IgD-negative memory B cell (primary cell): ENCODE measurements around the gene KCNC1. TPM values are rescaled to one million over a fixed set of nuclear protein-coding genes. Genes with fewer than 3 reads are reported as not detected.
A peak's percentile ranks its signal among the peaks of the same experiment; 100 is the strongest.

Experiments
- H3K27ac Mint-ChIP-seq, 3 donors: one replicate each; pipeline ENCODE4 v1.8.0; 2020 to 2022; ENCODE audit warnings: mild to moderate bottlenecking in 3 of 3, mixed read lengths in 3 of 3, moderate library complexity in 1 of 3
- H3K27me3 Mint-ChIP-seq: one replicate; pipeline ENCODE4 v1.8.0; 2021; ENCODE audit warnings: mixed read lengths
- H3K36me3 Mint-ChIP-seq: one replicate; pipeline ENCODE4 v1.8.0; 2020; ENCODE audit warnings: mild to moderate bottlenecking, mixed read lengths
- H3K4me1 Mint-ChIP-seq, 3 donors: one replicate each; pipeline ENCODE4 v1.8.0; 2020 to 2022; ENCODE audit warnings: mixed read lengths in 3 of 3, mild to moderate bottlenecking in 1 of 3
- H3K4me3 Mint-ChIP-seq, 4 donors: one replicate each; pipeline ENCODE4 v1.8.0; 2020 to 2022; ENCODE audit warnings: mild to moderate bottlenecking in 4 of 4, mixed read lengths in 4 of 4, moderate library complexity in 3 of 4
- H3K9me3 Mint-ChIP-seq, 3 donors: one replicate each; pipeline ENCODE4 v1.8.0; 2020 to 2021; ENCODE audit warnings: mixed read lengths in 3 of 3, mild to moderate bottlenecking in 1 of 3
- polyA plus RNA-seq: library from polyadenylated mRNA; unstranded; fragments of 300-500 nt; fragmentation: Illumina TruSeq; gene quantifications from one replicate; pipeline ENCODE4 v1.2.3, GENCODE V29; 2021

Gene KCNC1
- polyA plus RNA-seq, 1 donor from 2014 or later = 0.13 TPM

DNA sequence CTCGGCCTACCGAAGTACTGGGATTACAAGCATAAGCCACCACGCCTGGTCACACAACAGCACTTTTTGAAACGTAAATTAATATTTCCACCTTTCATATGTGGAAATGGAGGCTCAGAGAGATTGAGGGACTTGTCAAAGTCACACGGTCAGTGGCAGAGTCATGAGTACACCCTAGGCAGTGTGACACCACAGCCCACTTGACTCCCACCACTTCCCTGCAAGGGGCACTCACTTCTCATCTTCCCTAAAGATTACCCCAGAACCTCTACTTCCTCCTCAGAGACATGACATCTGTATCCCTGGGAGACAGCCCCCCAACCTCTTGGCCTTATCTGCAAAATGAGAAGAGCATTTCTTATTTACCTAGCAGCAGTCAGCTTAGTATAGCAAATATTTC is 31.7 kb upstream of the KCNC1 start:
- H3K36me3 Mint-ChIP-seq = no peaks in the 10 kb centered on the region
- H3K27ac Mint-ChIP-seq = no peak overlapping the region
- H3K4me3 Mint-ChIP-seq = no peak overlapping the region
- no peaks in the 10 kb centered on the region for H3K4me1 Mint-ChIP-seq
- H3K9me3 Mint-ChIP-seq = peaks cover 1 to 7% (median 2%) of the 10 kb centered on the region in 3 donors
- H3K27me3 Mint-ChIP-seq = no peaks in the 10 kb centered on the region

DNA sequence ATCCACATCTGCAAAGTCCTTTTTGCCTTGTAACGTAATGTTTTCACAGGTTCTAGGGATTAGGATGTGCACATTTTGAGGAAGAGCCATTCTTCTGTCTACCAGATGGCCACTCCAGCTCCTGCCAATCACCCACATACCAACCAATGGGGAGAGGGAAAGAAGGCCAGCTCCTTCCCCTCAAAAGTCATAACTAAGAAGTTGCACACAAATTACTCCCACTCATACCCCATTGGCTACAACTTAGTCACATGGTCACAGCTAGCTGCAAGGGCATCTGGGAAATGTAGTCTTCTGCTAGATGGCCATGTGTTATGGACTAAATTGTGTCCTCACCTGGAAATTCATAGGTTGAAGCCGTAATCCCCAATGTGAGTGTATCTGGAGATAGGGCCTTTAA is 30.6 kb upstream of the KCNC1 start:
- H3K4me1 Mint-ChIP-seq = no peaks in the 10 kb centered on the region
- H3K9me3 Mint-ChIP-seq = peaks cover 1 to 7% (median 2%) of the 10 kb centered on the region in 3 donors
- H3K27ac Mint-ChIP-seq = no peak overlapping the region
- H3K27me3 Mint-ChIP-seq = peaks cover 2% of the 10 kb centered on the region
- H3K36me3 Mint-ChIP-seq = no peaks in the 10 kb centered on the region
- H3K4me3 Mint-ChIP-seq = no peak overlapping the region

DNA sequence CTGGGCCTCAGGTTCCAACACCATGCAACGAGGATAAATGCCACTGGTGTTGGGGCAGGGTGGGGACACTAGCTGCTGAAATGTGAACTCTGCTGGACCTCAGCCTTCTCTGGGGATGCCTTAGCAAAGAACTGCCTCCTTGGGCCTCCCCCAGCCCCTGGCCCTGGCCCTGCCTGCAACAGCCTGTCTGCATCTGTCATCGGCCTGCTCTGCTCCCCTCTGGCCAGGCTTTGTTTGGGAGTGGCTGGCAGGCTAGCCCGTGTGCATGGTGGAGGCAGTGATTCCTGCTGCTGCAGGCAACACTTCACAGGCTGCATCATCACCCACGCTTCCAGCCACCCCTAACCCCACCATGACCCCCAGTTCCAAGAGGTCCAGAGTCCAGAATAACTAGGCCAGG is 26.8 kb upstream of the KCNC1 start:
- Mint-ChIP-seq H3K27me3 (peaks cover 4% of the 10 kb centered on the region), H3K27ac (peak overlapping the region in 1 of 3 donors; percentile 42), H3K9me3 (peaks cover 1 to 7% (median 2%) of the 10 kb centered on the region in 3 donors), H3K4me3 (no peak overlapping the region), H3K4me1 (no peaks in the 10 kb centered on the region), H3K36me3 (no peaks in the 10 kb centered on the region)

DNA sequence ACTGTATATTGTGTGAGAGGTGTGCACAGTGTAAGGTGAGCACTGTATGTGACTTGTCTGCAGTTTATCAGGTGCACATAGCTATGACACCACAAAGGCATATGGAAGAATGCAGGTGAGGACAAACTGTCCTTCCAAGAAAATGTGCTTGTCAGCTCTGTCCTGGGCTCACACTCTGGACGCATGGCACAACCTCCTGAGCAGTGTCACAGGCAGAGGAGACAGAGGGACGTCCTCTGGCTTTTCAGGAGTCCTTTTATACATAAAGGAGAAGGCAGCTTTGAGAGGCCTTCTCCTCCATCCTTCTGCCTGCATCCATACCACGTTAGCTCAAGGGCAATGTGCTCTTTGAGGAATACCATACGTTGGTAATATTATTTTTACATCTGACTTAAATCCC is 22.7 kb upstream of the KCNC1 start:
- Mint-ChIP-seq H3K4me3 (no peak overlapping the region), H3K27me3 (peaks cover 9% of the 10 kb centered on the region), H3K9me3 (no peaks in the 10 kb centered on the region), H3K27ac (no peak overlapping the region), H3K36me3 (no peaks in the 10 kb centered on the region), H3K4me1 (no peaks in the 10 kb centered on the region)

DNA sequence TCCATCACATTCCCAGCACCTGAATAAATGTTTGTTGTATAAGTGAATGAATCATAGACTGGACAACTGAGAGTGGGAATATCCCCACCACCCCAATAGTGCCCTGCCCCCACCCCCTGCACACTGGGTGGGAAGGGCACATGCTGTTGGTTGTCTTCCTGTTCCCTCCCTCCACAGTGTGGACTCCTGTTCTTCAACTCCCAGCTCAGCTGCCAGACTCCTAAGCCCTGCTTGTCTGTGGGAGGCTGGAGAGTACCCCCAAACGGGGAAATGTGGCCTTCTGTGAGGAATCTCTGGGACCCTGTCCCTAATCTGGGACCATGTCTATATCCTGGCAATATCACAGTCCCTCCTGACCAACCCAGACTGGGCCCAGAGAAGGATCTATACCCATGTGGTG is 20.7 kb upstream of the KCNC1 start:
- Mint-ChIP-seq H3K27me3 (peaks cover 14% of the 10 kb centered on the region), H3K36me3 (no peaks in the 10 kb centered on the region), H3K9me3 (peaks cover 0 to under 1% (median 0%) of the 10 kb centered on the region in 3 donors), H3K27ac (no peak overlapping the region), H3K4me1 (no peaks in the 10 kb centered on the region), H3K4me3 (no peak overlapping the region)

DNA sequence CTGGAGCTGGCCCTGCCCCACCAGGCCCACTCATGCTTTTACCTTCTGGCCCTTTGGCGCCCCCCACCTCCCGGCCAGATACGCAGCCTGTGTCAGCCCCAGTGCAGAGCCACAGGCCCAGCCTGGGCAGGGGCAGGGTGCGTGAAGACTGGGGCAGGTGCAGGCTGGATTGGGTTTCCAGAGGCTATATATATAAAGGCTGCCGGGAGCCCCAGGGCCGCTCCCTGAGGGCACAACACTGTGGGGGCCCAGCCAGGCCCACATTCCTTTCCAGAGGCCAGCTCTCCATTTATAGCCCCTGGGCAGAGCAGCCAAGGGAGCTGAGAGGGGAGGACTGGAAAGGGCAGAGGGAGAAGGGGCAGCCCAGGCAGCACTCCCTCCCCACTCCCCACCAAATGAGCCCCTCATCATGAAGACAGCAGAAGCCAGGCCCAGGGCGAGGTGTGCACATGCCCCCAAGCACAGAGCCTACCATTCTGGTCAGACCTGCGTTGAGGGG is 20.2 kb upstream of the KCNC1 start:
- no peak overlapping the region for H3K4me3 Mint-ChIP-seq
- H3K36me3 Mint-ChIP-seq = no peaks in the 10 kb centered on the region
- H3K4me1 Mint-ChIP-seq = no peaks in the 10 kb centered on the region
- peaks cover 14% of the 10 kb centered on the region for H3K27me3 Mint-ChIP-seq
- H3K9me3 Mint-ChIP-seq = peaks cover 0 to 2% (median 0%) of the 10 kb centered on the region in 3 donors
- H3K27ac Mint-ChIP-seq = no peak overlapping the region

DNA sequence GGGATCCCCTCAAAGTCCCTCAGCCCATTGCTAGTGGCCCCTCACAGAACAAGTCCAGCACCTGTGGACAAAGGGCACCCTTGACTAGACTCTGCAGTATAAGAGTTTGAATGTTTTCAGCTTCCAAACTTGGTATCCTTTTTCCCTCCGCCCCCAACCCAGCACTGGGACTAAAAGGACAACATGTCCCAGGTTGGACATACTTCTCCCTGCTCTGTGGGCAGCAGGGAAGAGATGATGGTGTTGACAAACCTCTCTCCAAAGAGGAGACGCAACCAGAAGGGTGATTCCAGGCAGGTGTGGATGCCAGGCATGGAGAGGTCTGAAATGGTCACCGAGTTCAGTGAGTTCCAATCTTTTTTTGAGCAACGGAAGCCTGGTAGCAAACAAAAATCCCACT is 19.7 kb upstream of the KCNC1 start:
- no peak overlapping the region for H3K4me3 Mint-ChIP-seq
- no peak overlapping the region for H3K27ac Mint-ChIP-seq
- no peaks in the 10 kb centered on the region for H3K4me1 Mint-ChIP-seq
- H3K27me3 Mint-ChIP-seq = peaks cover 16% of the 10 kb centered on the region
- H3K9me3 Mint-ChIP-seq = peaks cover 0 to 2% (median 0%) of the 10 kb centered on the region in 3 donors
- H3K36me3 Mint-ChIP-seq = no peaks in the 10 kb centered on the region

DNA sequence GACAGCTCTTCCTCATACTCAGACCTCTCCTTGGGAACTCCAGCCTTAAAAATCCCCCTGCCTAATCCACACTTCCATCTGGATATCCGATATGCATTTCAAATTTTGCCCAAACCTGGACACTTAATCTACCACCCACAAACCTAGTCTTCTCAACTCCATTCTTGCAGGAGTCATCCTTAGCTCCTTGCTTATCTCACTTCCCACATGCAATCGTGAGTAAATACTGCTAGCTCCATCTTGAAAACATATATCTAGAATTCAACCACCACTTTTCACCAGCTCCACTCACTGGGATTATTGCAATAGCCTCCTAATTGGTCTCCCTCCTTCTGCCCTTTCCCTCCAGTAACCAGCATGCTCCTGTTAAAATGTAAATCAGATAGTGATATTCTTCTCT is 17.8 kb upstream of the KCNC1 start:
- no peak overlapping the region for H3K4me3 Mint-ChIP-seq
- no peak overlapping the region for H3K27ac Mint-ChIP-seq

DNA sequence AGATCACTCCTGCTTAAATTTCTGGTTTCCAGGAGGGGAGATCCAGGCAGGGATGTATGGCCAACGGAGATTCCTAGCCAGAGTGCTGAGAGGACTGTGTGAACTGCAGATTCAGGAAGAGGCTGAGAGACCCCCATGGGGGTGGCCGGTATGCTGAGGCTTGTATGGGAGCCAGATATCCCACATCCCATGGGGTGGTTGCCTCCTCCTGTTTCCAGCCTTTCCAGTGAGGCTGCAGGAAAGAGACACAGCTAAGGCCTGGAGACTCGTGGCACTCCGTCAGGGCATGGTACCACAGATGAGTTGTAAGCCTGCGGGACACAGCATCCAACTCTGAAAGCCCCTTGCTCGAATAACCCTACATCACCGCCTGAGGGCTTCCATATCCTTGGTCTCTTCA is 16.6 kb upstream of the KCNC1 start:
- Mint-ChIP-seq H3K36me3 (no peaks in the 10 kb centered on the region), H3K9me3 (peaks cover 0 to 2% (median 0%) of the 10 kb centered on the region in 3 donors), H3K4me3 (no peak overlapping the region), H3K4me1 (no peaks in the 10 kb centered on the region), H3K27me3 (peaks cover 34% of the 10 kb centered on the region), H3K27ac (no peak overlapping the region)

More for the DNA sequence above, 17.8 kb upstream of the KCNC1 start:
- no peaks in the 10 kb centered on the region for H3K4me1 Mint-ChIP-seq
- H3K27me3 Mint-ChIP-seq = peaks cover 23% of the 10 kb centered on the region
- peaks cover 0 to 2% (median 0%) of the 10 kb centered on the region in 3 donors for H3K9me3 Mint-ChIP-seq
- H3K36me3 Mint-ChIP-seq = no peaks in the 10 kb centered on the region

DNA sequence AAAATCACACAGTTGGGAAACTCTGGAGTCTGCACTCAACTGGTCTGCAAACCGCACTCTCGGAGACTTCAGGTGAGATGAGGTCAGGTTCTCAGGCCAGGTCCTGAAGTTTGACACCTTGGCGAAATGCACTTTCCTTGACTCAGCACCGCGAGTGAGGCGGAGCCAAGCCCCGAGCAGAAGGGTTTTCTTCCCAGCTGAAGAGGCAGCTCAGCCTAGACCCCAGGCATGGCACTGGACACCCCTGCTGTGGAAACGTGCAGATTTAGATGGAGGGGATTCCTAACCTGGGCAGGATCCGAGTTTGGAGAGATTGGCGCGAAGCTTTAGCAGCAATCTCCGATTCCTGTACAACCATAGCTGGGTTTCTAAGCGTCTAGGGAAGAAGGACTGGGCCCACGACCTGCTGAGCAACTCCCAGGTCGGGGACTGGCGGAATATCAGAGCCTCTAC is 16.0 kb upstream of the KCNC1 start:
- Mint-ChIP-seq H3K4me1 (no peaks in the 10 kb centered on the region), H3K27me3 (peaks cover 38% of the 10 kb centered on the region), H3K36me3 (no peaks in the 10 kb centered on the region), H3K9me3 (peaks cover 0 to 2% (median 0%) of the 10 kb centered on the region in 3 donors), H3K4me3 (peak overlapping the region in 1 of 4 donors; percentile 79), H3K27ac (no peak overlapping the region)

DNA sequence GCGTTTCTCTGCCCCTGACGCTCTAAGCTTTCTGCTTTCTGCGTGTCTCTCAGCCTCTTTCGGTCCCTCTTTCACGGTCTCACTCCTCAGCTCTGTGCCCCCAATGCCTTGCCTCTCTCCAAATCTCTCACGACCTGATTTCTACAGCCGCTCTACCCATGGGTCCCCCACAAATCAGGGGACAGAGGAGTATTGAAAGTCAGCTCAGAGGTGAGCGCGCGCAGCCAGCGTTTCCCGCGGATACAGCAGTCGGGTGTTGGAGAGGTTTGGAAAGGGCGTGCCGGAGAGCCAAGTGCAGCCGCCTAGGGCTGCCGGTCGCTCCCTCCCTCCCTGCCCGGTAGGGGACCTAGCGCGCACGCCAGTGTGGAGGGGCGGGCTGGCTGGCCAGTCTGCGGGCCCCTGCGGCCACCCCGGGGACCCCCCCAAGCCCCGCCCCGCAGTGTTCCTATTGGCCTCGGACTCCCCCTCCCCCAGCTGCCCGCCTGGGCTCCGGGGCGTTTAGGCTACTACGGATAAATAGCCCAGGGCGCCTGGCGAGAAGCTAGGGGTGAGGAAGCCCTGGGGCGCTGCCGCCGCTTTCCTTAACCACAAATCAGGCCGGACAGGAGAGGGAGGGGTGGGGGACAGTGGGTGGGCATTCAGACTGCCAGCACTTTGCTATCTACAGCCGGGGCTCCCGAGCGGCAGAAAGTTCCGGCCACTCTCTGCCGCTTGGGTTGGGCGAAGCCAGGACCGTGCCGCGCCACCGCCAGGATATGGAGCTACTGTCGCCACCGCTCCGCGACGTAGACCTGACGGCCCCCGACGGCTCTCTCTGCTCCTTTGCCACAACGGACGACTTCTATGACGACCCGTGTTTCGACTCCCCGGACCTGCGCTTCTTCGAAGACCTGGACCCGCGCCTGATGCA is 15.3 kb upstream of the KCNC1 start, which contains the start of gene MYOD1:
Gene MYOD1 (plus strand): TSS at position 544 of the 910 bp plus-strand sequence. CDS start 212 bp downstream, at position 756.
- peak within 1 kb of the TSS in 1 of 4 donors; percentile 79 for H3K4me3 Mint-ChIP-seq

DNA sequence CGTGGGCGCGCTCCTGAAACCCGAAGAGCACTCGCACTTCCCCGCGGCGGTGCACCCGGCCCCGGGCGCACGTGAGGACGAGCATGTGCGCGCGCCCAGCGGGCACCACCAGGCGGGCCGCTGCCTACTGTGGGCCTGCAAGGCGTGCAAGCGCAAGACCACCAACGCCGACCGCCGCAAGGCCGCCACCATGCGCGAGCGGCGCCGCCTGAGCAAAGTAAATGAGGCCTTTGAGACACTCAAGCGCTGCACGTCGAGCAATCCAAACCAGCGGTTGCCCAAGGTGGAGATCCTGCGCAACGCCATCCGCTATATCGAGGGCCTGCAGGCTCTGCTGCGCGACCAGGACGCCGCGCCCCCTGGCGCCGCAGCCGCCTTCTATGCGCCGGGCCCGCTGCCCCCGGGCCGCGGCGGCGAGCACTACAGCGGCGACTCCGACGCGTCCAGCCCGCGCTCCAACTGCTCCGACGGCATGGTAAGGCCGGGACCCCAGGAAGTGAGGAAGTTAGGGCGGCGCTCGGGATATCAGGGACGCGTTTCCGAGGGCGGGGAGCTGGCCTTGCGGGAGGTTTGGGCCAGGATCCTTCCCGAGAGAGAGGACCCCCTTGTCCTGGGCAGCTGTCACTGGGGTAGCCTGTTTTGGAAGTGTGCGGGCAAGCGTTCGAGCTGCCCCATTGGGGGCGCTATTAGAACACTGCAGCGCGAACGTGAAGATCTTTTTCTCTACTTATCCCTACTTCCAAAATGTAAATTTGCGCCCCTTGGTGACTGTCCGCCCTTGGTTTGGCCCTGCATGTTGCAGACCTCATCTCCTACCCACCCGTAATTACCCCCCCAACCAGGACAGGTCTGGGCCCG is 14.4 kb upstream of the KCNC1 start:
- Mint-ChIP-seq H3K27me3 (peaks cover 44% of the 10 kb centered on the region), H3K4me1 (no peaks in the 10 kb centered on the region), H3K27ac (peak overlapping the region in 1 of 3 donors; percentile 55), H3K36me3 (no peaks in the 10 kb centered on the region), H3K4me3 (no peak overlapping the region), H3K9me3 (peaks cover 0 to 2% (median 0%) of the 10 kb centered on the region in 3 donors)

More for the DNA sequence above, 15.3 kb upstream of the KCNC1 start, which contains the start of gene MYOD1:
- Mint-ChIP-seq H3K27ac (no peak within 1 kb of the TSS), H3K9me3 (peaks cover 0 to 2% (median 0%) of the 10 kb centered on the region in 3 donors), H3K4me1 (no peaks in the 10 kb centered on the region), H3K27me3 (peaks cover 41% of the 10 kb centered on the region), H3K36me3 (no peaks in the 10 kb centered on the region)

DNA sequence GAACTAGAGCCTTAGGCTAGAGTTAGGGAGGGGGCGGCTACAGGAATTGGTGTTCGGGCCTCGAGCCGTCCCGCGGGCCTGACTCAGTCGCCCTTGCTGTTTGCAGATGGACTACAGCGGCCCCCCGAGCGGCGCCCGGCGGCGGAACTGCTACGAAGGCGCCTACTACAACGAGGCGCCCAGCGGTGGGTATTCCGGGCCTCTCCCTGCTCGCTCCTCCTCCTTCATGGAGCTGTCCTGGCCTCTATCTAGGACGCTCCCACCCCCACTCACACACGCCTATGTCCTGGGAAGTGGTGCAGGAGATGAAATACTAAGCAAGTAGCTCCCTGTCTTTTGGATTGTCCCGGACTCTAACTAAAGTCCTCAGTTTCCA is 13.8 kb upstream of the KCNC1 start:
- peak overlapping the region in 1 of 3 donors; percentile 55 for H3K27ac Mint-ChIP-seq
- peaks cover 0 to 2% (median 0%) of the 10 kb centered on the region in 3 donors for H3K9me3 Mint-ChIP-seq
- H3K4me1 Mint-ChIP-seq = no peaks in the 10 kb centered on the region
- no peak overlapping the region for H3K4me3 Mint-ChIP-seq
- no peaks in the 10 kb centered on the region for H3K36me3 Mint-ChIP-seq
- H3K27me3 Mint-ChIP-seq = peaks cover 47% of the 10 kb centered on the region

DNA sequence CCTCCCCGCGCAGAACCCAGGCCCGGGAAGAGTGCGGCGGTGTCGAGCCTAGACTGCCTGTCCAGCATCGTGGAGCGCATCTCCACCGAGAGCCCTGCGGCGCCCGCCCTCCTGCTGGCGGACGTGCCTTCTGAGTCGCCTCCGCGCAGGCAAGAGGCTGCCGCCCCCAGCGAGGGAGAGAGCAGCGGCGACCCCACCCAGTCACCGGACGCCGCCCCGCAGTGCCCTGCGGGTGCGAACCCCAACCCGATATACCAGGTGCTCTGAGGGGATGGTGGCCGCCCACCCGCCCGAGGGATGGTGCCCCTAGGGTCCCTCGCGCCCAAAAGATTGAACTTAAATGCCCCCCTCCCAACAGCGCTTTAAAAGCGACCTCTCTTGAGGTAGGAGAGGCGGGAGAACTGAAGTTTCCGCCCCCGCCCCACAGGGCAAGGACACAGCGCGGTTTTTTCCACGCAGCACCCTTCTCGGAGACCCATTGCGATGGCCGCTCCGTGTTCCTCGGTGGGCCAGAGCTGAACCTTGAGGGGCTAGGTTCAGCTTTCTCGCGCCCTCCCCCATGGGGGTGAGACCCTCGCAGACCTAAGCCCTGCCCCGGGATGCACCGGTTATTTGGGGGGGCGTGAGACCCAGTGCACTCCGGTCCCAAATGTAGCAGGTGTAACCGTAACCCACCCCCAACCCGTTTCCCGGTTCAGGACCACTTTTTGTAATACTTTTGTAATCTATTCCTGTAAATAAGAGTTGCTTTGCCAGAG is 13.2 kb upstream of the KCNC1 start:
- H3K4me1 Mint-ChIP-seq = no peaks in the 10 kb centered on the region

More for the DNA sequence above, 13.2 kb upstream of the KCNC1 start:
- H3K4me3 Mint-ChIP-seq = no peak overlapping the region
- H3K27me3 Mint-ChIP-seq = peaks cover 47% of the 10 kb centered on the region
- H3K9me3 Mint-ChIP-seq = peaks cover 0 to 2% (median 0%) of the 10 kb centered on the region in 3 donors
- no peaks in the 10 kb centered on the region for H3K36me3 Mint-ChIP-seq
- no peak overlapping the region for H3K27ac Mint-ChIP-seq
